Aorta (tissue), 5 donors: ENCODE measurements around the gene STON1. TPM values are rescaled to one million over a fixed set of nuclear protein-coding genes. Genes with fewer than 3 reads are reported as not detected.
"Not testable (repeated sequence)": the region's sequence is repeated elsewhere in the genome, so short reads cannot be mapped to it uniquely, and the experiment has no call there.

Source experiments
- ATAC-seq: fragments of 200-7000 bp; cut with Tn5 transposase; one replicate; pipeline ENCODE4 v1.9.1; 2022; ENCODE audit warnings: moderate library complexity; ENCODE audit not compliant: low FRiP score
- DNase-seq, 2 donors: peaks; one replicate each; pipeline ENCODE4 v3.0.0-alpha.2; 2020
- H3K27ac ChIP-seq, 2 donors: one replicate each; pipeline ENCODE4 v1.5.1; 2013; ENCODE audit warnings: low read length in 2 of 2, mild to moderate bottlenecking in 2 of 2, moderate library complexity in 2 of 2, control low read depth in 1 of 2, inconsistent platforms in 1 of 2, low read depth in 1 of 2
- H3K27me3 ChIP-seq, 2 donors: one replicate each; pipeline ENCODE4 v1.6.1; 2013; ENCODE audit warnings: control low read depth in 1 of 2, low read length in 1 of 2, mild to moderate bottlenecking in 1 of 2, moderate library complexity in 1 of 2; ENCODE audit not compliant: insufficient read depth in 2 of 2, control insufficient read depth in 1 of 2
- H3K36me3 ChIP-seq, 2 donors: one replicate each; pipeline ENCODE4 v1.6.1; 2013; ENCODE audit warnings: control low read depth in 1 of 2, low read length in 1 of 2, mild to moderate bottlenecking in 1 of 2; ENCODE audit not compliant: insufficient read depth in 2 of 2, control insufficient read depth in 1 of 2
- H3K4me1 ChIP-seq, 2 donors: one replicate each; pipeline ENCODE4 v1.6.1; 2013; ENCODE audit warnings: low read length in 2 of 2, control low read depth in 1 of 2, mild to moderate bottlenecking in 1 of 2, moderate library complexity in 1 of 2; ENCODE audit not compliant: insufficient read depth in 2 of 2, control insufficient read depth in 1 of 2
- H3K4me3 ChIP-seq, 2 donors: one replicate each; pipeline ENCODE4 v1.5.1; 2013; ENCODE audit warnings: low read length in 2 of 2, control low read depth in 1 of 2, mild to moderate bottlenecking in 1 of 2
- H3K9me3 ChIP-seq: one replicate; pipeline ENCODE4 v1.6.1; 2013; ENCODE audit warnings: mild to moderate bottlenecking, low read length; ENCODE audit not compliant: control insufficient read depth
- WGBS, 2 donors: extraction: QIAGEN DNeasy Blood & Tissue Kit; methylation state at CpG; one replicate each; pipeline ENCODE4 v1.1.7; 2013; 5-methylcytosine and 5-hydroxymethylcytosine counted together
- intact Hi-C, 2 donors: fragments of 100-400 bp; cut with DNase I; formaldehyde crosslinking; loops; one replicate each; pipeline versions ENCODE4 v1.14.2 to v1.15.0; 2022
- polyA plus RNA-seq, 2 donors: library from polyadenylated mRNA; stranded (reverse); fragments of 200-250 nt; gene quantifications; one replicate each; pipeline ENCODE4 v1.2.3, GENCODE V29; 2013
- total RNA-seq, 2 donors: library from RNA; stranded (reverse); fragmentation: NEBNext Ultra II Directional; extraction: Animal tissue kit (Norgen Biotek cat#: 25700); gene quantifications; one replicate each; pipeline ENCODE4 v1.2.1, GENCODE V29; 2021
- donor health status: healthy with polysubstance abuse.
- donor health status: Bipolar disorder and iron deficiency.
- donor health status: DM: no; HTN: no; CAD: no.
- donor health status: DM: no; HTN: no; CAD: no.
- donor health status: DM: yes; HTN: yes; CAD: no.

STON1 gene
- total and polyA plus RNA-seq, 4 donors = 12.8 to 28.6 (median 24.9) TPM

DNA sequence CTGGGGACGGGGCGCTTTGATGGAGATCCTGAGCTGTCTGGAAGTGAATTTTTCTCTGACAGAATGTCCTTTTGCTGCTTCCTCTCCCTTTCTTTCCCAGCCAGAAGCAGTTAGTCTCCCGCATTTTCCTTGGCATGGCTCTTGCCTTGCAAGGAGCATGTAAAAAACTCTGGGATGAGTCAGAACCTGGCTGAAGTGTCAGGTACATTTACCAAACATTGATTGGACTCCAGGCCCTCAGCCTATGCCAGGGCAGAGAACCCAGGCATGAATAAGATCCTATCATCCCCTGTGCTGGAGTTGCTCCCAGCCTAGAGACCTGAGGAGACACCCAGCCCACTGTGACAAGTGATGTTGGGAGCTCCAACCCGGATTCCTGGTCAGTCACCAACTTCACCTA, 21.6 kb downstream of the STON1 start:
- ATAC-seq = no peak
- 75 to 80% methylated on average over 4 of the region's 4 CpGs for WGBS, 2 donors
- no peaks in the 10 kb centered on the region for H3K9me3 ChIP-seq
- no peak overlapping the region for H3K4me3 ChIP-seq
- no peaks in the 10 kb centered on the region for H3K4me1 ChIP-seq
- intact Hi-C loops = no loop called here
- DNase-seq = no peak
- no peaks in the 10 kb centered on the region for H3K27me3 ChIP-seq
- H3K36me3 ChIP-seq = no peaks in the 10 kb centered on the region
- H3K27ac ChIP-seq = no peak overlapping the region

GRCh38 chr2:48555071-48555470, 25.1 kb downstream of the STON1 start:
- H3K9me3 ChIP-seq, ATAC-seq, DNase-seq, H3K4me1 ChIP-seq, H3K27me3 ChIP-seq, H3K36me3 ChIP-seq, intact Hi-C loops, H3K27ac ChIP-seq, H3K4me3 ChIP-seq: not testable (repeated sequence)
- 88 to 89% methylated on average over 8 to 21 of the region's 21 CpGs for WGBS, 2 donors

DNA sequence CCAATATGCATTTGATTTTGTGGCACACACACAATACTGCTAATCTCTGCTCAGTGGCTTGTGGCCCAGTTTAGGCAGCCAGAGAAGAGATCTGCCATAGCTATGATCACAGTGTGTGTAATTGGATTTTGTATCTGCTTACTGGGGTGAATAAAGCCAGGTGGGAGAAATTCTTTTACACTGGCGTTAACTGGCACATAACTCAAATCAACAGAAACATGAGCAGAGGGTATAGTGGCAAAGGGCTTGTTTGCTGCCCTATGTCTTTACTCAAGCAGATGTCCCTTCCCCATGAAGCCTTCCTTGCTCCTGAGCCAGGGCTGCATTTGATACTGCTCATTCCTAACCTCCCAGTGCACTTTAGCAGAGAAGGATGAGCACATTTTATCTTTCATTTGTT, 28.5 kb downstream of the STON1 start:
- H3K4me3 ChIP-seq = no peak overlapping the region
- no peaks in the 10 kb centered on the region for H3K27me3 ChIP-seq
- no peaks in the 10 kb centered on the region for H3K4me1 ChIP-seq
- no peaks in the 10 kb centered on the region for H3K9me3 ChIP-seq
- peaks cover 0 to 2% of the 10 kb centered on the region in 2 donors for H3K36me3 ChIP-seq
- WGBS, 2 donors = 65 to 91% methylated on average over 1 of the region's 1 CpG
- intact Hi-C loops = no loop called here
- DNase-seq = no peak
- no peak overlapping the region for H3K27ac ChIP-seq
- ATAC-seq = no peak

DNA sequence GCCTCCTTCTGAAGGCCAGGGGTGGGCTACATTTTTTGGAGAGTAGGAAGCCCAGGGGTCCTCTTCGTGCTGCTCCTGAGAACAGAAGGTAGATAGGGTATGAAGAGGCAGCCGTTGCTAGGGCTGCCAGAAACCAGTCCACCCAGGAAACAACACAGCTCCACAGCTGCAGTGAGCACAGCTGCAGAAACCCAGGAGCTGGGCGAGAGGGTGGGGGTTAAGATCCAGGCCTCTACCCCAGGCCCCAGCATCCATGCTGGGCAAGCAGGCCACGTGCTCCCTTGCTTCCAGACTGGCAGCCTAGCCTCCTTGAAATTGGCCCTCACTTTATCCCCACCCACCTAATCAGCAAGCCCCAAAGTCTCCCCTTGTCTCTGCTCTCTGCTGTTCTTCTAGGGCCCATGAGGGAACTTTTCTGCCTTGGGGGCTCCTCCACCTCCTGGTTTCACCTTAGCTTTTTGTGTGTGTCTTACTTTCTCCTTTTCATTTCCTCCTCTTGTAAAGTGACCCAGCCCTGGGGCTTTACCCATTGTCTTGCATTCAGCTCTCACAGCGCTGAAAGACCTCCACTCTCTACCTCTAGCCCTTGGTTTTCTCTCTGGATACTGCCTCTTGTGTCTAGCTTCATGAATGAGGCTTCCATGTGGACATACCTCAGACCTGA, 30.7 kb downstream of the STON1 start:
- Histone ChIP-seq H3K4me3 (no peak overlapping the region), H3K4me1 (no peaks in the 10 kb centered on the region), H3K27ac (no peak overlapping the region), H3K9me3 (no peaks in the 10 kb centered on the region), H3K36me3 (peaks cover 0 to 2% of the 10 kb centered on the region in 2 donors), H3K27me3 (no peaks in the 10 kb centered on the region)
- no peak for DNase-seq
- WGBS, 2 donors = 69 to 81% methylated on average over 5 of the region's 5 CpGs
- intact Hi-C loops = no loop called here
- ATAC-seq = no peak

DNA sequence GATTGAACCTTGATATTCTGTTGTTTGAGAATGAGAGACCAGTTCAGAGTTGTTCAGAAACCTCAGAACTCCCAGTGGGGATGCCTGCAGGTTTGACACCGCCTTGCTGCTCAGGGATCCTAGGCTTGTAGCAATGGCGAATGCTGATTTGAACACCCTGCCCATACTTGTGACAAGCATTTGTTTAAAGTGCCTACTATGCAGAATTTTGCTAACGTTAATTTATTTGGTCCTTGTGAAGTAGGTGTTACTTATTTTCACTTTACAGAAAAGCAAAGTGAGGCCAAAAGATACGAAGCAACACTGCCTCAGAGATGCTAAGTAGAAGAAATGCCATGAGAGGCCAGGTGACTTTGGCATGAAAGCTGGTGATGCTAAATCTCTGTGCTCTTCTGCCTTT, 32.3 kb downstream of the STON1 start:
- intact Hi-C loops = no loop called here
- peaks cover 0 to 5% of the 10 kb centered on the region in 2 donors for H3K4me1 ChIP-seq
- DNase-seq (no peak), ATAC-seq (no peak)
- WGBS, 2 donors = 94 to 96% methylated on average over 4 of the region's 4 CpGs
- H3K9me3 ChIP-seq = no peaks in the 10 kb centered on the region
- H3K4me3 ChIP-seq = no peak overlapping the region
- H3K27ac ChIP-seq = no peak overlapping the region
- peaks cover 0 to 2% of the 10 kb centered on the region in 2 donors for H3K36me3 ChIP-seq
- no peaks in the 10 kb centered on the region for H3K27me3 ChIP-seq

DNA sequence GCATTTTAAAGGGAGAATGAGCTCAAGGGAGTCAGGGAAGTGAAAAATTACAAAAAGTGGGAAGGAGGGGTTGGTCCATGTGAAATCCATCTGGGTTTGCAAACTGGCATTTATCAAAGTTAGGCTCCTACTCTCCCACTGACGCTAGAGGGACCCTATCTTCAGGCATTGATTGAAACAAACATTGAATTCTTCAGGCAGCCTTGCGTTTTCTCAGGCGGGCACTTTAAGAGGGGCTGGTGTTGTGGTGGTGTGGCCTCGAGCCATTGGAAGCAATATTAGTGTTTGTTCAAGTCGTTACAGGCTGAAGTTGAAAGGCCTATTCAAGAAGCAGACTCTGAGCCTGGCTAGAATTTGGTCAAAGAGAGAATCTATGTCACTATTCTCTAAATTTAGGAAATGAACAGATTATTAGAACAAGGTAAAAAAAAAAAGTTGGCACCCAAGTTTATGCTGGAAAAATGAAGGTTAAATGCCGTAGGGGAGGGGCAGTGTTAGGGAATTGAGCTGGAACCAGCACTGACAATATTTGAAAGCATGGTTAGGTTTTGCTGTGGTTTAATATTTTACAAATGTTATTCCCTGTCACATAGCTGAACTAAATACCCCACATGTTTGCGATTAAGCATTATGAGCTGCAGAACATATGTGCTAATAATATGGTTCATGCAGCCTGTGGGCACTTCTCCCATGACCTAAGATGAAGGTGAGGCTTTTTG, 36.8 kb downstream of the STON1 start:
- H3K4me3 ChIP-seq = no peak overlapping the region
- no peak for DNase-seq
- H3K27ac ChIP-seq = peak overlapping the region in 1 of 2 donors; percentile 14
- 10 to 11% methylated on average over 7 of the region's 7 CpGs for WGBS, 2 donors
- no peak for ATAC-seq
- no peaks in the 10 kb centered on the region for H3K9me3 ChIP-seq
- no peaks in the 10 kb centered on the region for H3K27me3 ChIP-seq
- intact Hi-C loops = no loop called here
- peaks cover 0 to 9% of the 10 kb centered on the region in 2 donors for H3K4me1 ChIP-seq
- no peaks in the 10 kb centered on the region for H3K36me3 ChIP-seq

DNA sequence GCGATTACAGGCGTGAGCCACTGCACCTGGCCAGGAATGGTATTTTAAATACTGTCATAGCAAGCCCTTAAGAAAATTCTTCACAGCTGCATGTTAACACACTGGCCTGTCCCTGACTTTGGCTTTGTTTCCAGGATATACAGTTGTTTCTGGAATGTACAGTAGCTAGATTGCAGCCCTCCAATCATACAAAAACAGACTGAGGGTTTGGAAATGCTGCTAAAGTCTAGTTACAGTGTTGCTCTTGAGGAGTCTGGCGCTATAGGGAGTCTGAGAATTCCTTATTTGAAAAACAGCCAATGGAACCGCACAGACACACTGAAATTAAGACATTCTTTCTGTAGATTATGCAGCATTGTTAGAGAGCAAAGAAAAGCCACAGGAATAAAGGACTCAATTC, 37.7 kb downstream of the STON1 start:
- H3K4me3 ChIP-seq = no peak overlapping the region
- no peaks in the 10 kb centered on the region for H3K36me3 ChIP-seq
- H3K27ac ChIP-seq = no peak overlapping the region
- peaks cover 0 to 9% of the 10 kb centered on the region in 2 donors for H3K4me1 ChIP-seq
- no peaks in the 10 kb centered on the region for H3K9me3 ChIP-seq
- intact Hi-C loops = no loop called here
- no peak for DNase-seq
- no peak for ATAC-seq
- 60 to 81% methylated on average over 4 of the region's 4 CpGs for WGBS, 2 donors
- H3K27me3 ChIP-seq = no peaks in the 10 kb centered on the region

- no peaks in the 10 kb centered on the region for H3K36me3 ChIP-seq
- DNase-seq = no peak
- no peaks in the 10 kb centered on the region for H3K9me3 ChIP-seq
- no peaks in the 10 kb centered on the region for H3K27me3 ChIP-seq
- H3K4me3 ChIP-seq = no peak overlapping the region
- ATAC-seq = no peak
- 79 to 86% methylated on average over 4 of the region's 4 CpGs for WGBS, 2 donors
- intact Hi-C loops = no loop called here
- H3K27ac ChIP-seq = no peak overlapping the region
- H3K4me1 ChIP-seq = peaks cover 0 to 9% of the 10 kb centered on the region in 2 donors
Observed at GRCh38 chr2:48568547-48568946, 38.6 kb downstream of the STON1 start.

DNA sequence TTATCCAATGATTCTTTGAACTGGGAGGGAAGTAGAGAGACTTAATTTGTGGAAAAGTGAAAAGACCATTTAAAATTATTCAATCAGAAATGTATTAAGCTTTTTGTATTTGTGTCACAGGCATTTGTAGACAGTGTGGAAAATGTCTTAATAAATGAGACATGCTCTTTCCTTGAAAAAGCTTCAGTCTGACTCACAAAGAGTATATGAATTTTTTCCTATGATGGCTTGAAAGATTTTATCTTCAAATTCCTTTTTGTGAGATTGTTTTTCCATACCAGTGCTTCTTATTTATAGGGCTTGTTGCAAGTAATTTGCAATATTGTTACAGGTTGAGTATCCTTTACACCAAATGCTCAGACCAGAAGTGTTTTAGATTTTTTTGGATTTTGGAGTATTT, 39.5 kb downstream of the STON1 start:
- intact Hi-C loops = no loop called here
- Histone ChIP-seq H3K27ac (no peak overlapping the region), H3K4me3 (no peak overlapping the region), H3K9me3 (no peaks in the 10 kb centered on the region), H3K27me3 (no peaks in the 10 kb centered on the region), H3K4me1 (peaks cover 0 to 9% of the 10 kb centered on the region in 2 donors), H3K36me3 (no peaks in the 10 kb centered on the region)
- ATAC-seq (no peak), DNase-seq (no peak)
